ENCODE measurements around the gene TMEM80. TPM values are rescaled to one million over a fixed set of nuclear protein-coding genes. Genes with fewer than 3 reads are reported as not detected.

TMEM80 gene
- total RNA-seq, 4 donors from 2014 or later = 57.3 to 103 (median 67.7) TPM

GRCh38 chr11:691710-692590, 3.7 kb upstream of the TMEM80 start:
- Histone ChIP-seq H3K4me3 (replicated peaks in 1 of 3) (no peak overlapping the region), H3K27me3 (no peaks in the 10 kb centered on the region), H3K36me3 (peaks cover 3 to 13% of the 10 kb centered on the region in 2 donors), H3K27ac (peak overlapping the region in 1 of 3 donors; percentile 92), H3K9me3 (no peaks in the 10 kb centered on the region), H3K4me1 (peaks cover 52 to 56% of the 10 kb centered on the region in 2 donors)
- WGBS, 2 donors = 89 to 91% methylated on average over 18 of the region's 18 CpGs
- DNase-seq = no peak
- TF ChIP-seq POLR2A (IDR thresholded peaks at IDR 0.05) (no peak), CTCF (IDR thresholded peaks at IDR 0.05) (no peak)
- intact Hi-C loops (cut with DNase I) = no loop called here

- 75 to 76% methylated on average over 19 to 22 of the region's 23 CpGs for WGBS, 2 donors
- Histone ChIP-seq H3K36me3 (peaks cover 0 to 4% of the 10 kb centered on the region in 2 donors), H3K4me1 (peaks cover 61 to 64% of the 10 kb centered on the region in 2 donors), H3K4me3 (replicated peaks in 1 of 3) (no peak overlapping the region), H3K27me3 (no peaks in the 10 kb centered on the region), H3K9me3 (no peaks in the 10 kb centered on the region), H3K27ac (peak overlapping the region; percentile 2 to 100 (median 98))
- TF ChIP-seq POLR2A (IDR thresholded peaks at IDR 0.05) = no peak
- intact Hi-C loops (cut with DNase I) = no loop called here
- no peak for DNase-seq
Observed at GRCh38 chr11:692824-693414, 2.7 kb upstream of the TMEM80 start.

GRCh38 chr11:693415-693831, 2.2 kb upstream of the TMEM80 start:
- peak; percentile 46 to 61 for DNase-seq
- H3K4me3 ChIP-seq (replicated peaks in 1 of 3) = peak overlapping the region in 1 of 3 donors; percentile 42
- H3K27me3 ChIP-seq = no peaks in the 10 kb centered on the region
- peak overlapping the region; percentile 2 to 100 (median 98) for H3K27ac ChIP-seq
- no peaks in the 10 kb centered on the region for H3K36me3 ChIP-seq
- 12 to 33% methylated on average over 8 to 11 of the region's 13 CpGs for WGBS, 2 donors
- TF ChIP-seq POLR2A (IDR thresholded peaks at IDR 0.05) (no peak), CTCF (IDR thresholded peaks at IDR 0.05) (no peak)
- intact Hi-C loops (cut with DNase I) = no loop called here
- peaks cover 63 to 69% of the 10 kb centered on the region in 2 donors for H3K4me1 ChIP-seq
- H3K9me3 ChIP-seq = no peaks in the 10 kb centered on the region

- Histone ChIP-seq H3K27me3 (no peaks in the 10 kb centered on the region), H3K9me3 (no peaks in the 10 kb centered on the region), H3K4me3 (replicated peaks in 1 of 3) (peak overlapping the region in 1 of 3 donors; percentile 42), H3K36me3 (no peaks in the 10 kb centered on the region), H3K4me1 (peaks cover 63 to 75% of the 10 kb centered on the region in 2 donors), H3K27ac (peak overlapping the region; percentile 2 to 100 (median 98))
- TF ChIP-seq POLR2A (IDR thresholded peaks at IDR 0.05) = no peak
- TF ChIP-seq CTCF (IDR thresholded peaks at IDR 0.05) = no peak
- 64 to 76% methylated on average over 14 to 15 of the region's 15 CpGs for WGBS, 2 donors
- intact Hi-C loops (cut with DNase I) = no loop called here
- no peak for DNase-seq
Observed at GRCh38 chr11:693887-694562, 1.6 kb upstream of the TMEM80 start.

- Histone ChIP-seq H3K27me3 (no peaks in the 10 kb centered on the region), H3K36me3 (no peaks in the 10 kb centered on the region), H3K27ac (peak within 1 kb of the TSS; percentile 98 to 100 (median 100)), H3K4me1 (peaks cover 59 to 75% of the 10 kb centered on the region in 2 donors), H3K4me3 (replicated peaks in 1 of 3) (peak within 1 kb of the TSS; percentile 73 to 96 (median 85)), H3K9me3 (no peaks in the 10 kb centered on the region)
- no peak for TF ChIP-seq CTCF (IDR thresholded peaks at IDR 0.05)
- peak in 1 of 2 donors; percentile 68 for TF ChIP-seq POLR2A (IDR thresholded peaks at IDR 0.05)
- DNase-seq = peak; percentile 99
- intact Hi-C loops (cut with DNase I) = no loop called here
- 8 to 19% methylated on average over 12 to 27 of the region's 103 CpGs for WGBS, 2 donors
Observed at GRCh38 chr11:694563-695287, 891 bp upstream of the TMEM80 start, which contains the start of gene DEAF1. DEAF1 (minus strand) TSS chr11:695222; CDS start chr11:695047, 175 bp downstream.
